K562 (cell line): ENCODE results near the gene ATRNL1.

Source experiments
- CEBPG ChIP-seq, 3 experiments: fragments of 200-800 bp in 1 of 3; sonication (Bioruptor generic) in 1 of 3; sonication (generic) in 1 of 3; formaldehyde crosslinking in 1 of 3; IDR thresholded peaks in 2 of 3; conservative IDR thresholded peaks in 1 of 3; 2 replicates each; pipeline versions ENCODE4 v1.6.1 to v1.8.0; 2016 to 2022; ENCODE audit warnings: missing compliant biosample characterization in 2 of 3, missing genetic modification characterization in 2 of 3, mild to moderate bottlenecking in 1 of 3, missing genetic modification reagents in 1 of 3
- EGR1 ChIP-seq: fragments of 450-650 bp; conservative IDR thresholded peaks from 2 replicates; pipeline ENCODE4 v1.6.1; 2017; ENCODE audit warnings: mild to moderate bottlenecking
- FOXM1 ChIP-seq, 2 experiments: fragments of 450-650 bp in 1 of 2; sonication (generic) in 1 of 2; formaldehyde crosslinking in 1 of 2; IDR thresholded peaks; 2 replicates each; pipeline versions ENCODE4 v1.6.1 to v1.9.0; 2017 to 2022; ENCODE audit warnings: low read depth in 2 of 2, mild to moderate bottlenecking in 2 of 2, missing genetic modification reagents in 1 of 2, moderate library complexity in 1 of 2
- NR2C2 ChIP-seq, 2 experiments: fragments of 200-800 bp in 1 of 2; sonication (Bioruptor generic) in 1 of 2; sonication (generic) in 1 of 2; formaldehyde crosslinking in 1 of 2; IDR thresholded peaks; 2 replicates each; pipeline versions ENCODE4 v1.6.1 to v1.8.0; 2016 to 2022; ENCODE audit warnings: mild to moderate bottlenecking in 1 of 2, missing compliant biosample characterization in 1 of 2, missing genetic modification characterization in 1 of 2, missing genetic modification reagents in 1 of 2
- RBBP5 ChIP-seq: fragments of 200-600 bp; sonication (generic); IDR thresholded peaks from 2 replicates; pipeline ENCODE4 v1.6.1; 2012; ENCODE audit warnings: borderline replicate concordance, mild to moderate bottlenecking, low read length, control low read depth, inconsistent platforms; ENCODE audit not compliant: insufficient read depth, poor library complexity, severe bottlenecking
- RCOR1 ChIP-seq, 2 experiments: IDR thresholded peaks; 2 replicates each; pipeline ENCODE4 v1.6.1; 2012; ENCODE audit warnings: low read depth in 2 of 2, low read length in 2 of 2, borderline replicate concordance in 1 of 2, improper control_type of control experiment in 1 of 2
- TAF1 ChIP-seq: IDR thresholded peaks from 2 replicates; pipeline ENCODE4 v1.6.1; 2011; ENCODE audit warnings: mild to moderate bottlenecking, low read length, moderate library complexity; ENCODE audit not compliant: insufficient read depth, control insufficient read depth, severe bottlenecking; ENCODE audit errors: extremely low read depth
- ZNF232 ChIP-seq: sonication (generic); formaldehyde crosslinking; IDR thresholded peaks from 2 replicates; pipeline ENCODE4 v1.8.0; 2022; ENCODE audit warnings: mild to moderate bottlenecking, missing genetic modification reagents
- TF ChIP-seq, protein P1 (sequence below): fragments of 250-450 bp; sonication (Bioruptor Pico); IDR thresholded peaks from 2 replicates; pipeline ENCODE4 v1.9.0; 2021; ENCODE audit warnings: mild to moderate bottlenecking, inconsistent platforms
- TF ChIP-seq, protein P2 (sequence below), 3 experiments: IDR thresholded peaks in 2 of 3; conservative IDR thresholded peaks in 1 of 3; 2 replicates each; pipeline ENCODE4 v1.5.1; 2011 to 2012; ENCODE audit warnings: low read length in 3 of 3, mild to moderate bottlenecking in 3 of 3, control low read depth in 2 of 3, improper control_type of control experiment in 1 of 3, inconsistent platforms in 1 of 3, low read depth in 1 of 3, mixed read lengths in 1 of 3, moderate library complexity in 1 of 3; ENCODE audit not compliant: insufficient read depth in 2 of 3
- TF ChIP-seq, protein P3 (sequence below): sonication (generic); formaldehyde crosslinking; IDR thresholded peaks from 2 replicates; pipeline ENCODE4 v1.8.1; 2023; ENCODE audit warnings: missing genetic modification reagents, mild to moderate bottlenecking, borderline replicate concordance

DNA sequence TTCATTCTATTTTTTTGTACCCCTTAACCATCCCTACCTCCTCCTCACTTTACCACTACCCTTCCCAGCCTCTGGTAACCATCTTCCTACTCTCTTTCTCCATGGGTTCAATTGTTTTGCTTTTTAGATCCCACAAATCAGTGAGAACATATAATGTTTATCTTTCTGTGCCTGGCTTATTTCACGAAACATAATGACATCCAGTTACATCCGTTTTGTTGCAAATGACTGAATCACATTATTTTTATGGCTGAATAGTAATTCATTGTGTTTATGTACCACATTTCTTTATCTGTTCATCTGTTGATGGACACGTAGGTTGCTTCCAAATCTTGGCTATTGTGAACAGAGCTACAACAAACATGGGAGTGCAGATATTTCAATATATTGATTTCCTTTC lies 24.1 kb downstream of the ATRNL1 start:
- TF ChIP-seq TAF1 (no peak), ZNF232 (no peak), RBBP5 (no peak), RCOR1 (IDR thresholded peaks at IDR 0.05; ENCODE audit: borderline replicate concordance in 1 of 2, low read depth in 2 of 2, low read length in 2 of 2) (no peak), EGR1 (no peak), CEBPG (CRISPR knock-in tag; IDR thresholded peaks at IDR 0.05) (no peak), CEBPG (tag; conservative IDR thresholded peaks at IDR 0.05 in 1 of 2, IDR thresholded peaks at IDR 0.05 in 1 of 2) (no peak), NR2C2 (CRISPR knock-in tag; IDR thresholded peaks at IDR 0.05) (no peak), NR2C2 (tag; IDR thresholded peaks at IDR 0.05) (no peak), FOXM1 (IDR thresholded peaks at IDR 0.05; ENCODE audit: low read depth) (no peak), FOXM1 (CRISPR knock-in tag; IDR thresholded peaks at IDR 0.05; ENCODE audit: low read depth) (no peak)
- TF ChIP-seq, protein P1, sequence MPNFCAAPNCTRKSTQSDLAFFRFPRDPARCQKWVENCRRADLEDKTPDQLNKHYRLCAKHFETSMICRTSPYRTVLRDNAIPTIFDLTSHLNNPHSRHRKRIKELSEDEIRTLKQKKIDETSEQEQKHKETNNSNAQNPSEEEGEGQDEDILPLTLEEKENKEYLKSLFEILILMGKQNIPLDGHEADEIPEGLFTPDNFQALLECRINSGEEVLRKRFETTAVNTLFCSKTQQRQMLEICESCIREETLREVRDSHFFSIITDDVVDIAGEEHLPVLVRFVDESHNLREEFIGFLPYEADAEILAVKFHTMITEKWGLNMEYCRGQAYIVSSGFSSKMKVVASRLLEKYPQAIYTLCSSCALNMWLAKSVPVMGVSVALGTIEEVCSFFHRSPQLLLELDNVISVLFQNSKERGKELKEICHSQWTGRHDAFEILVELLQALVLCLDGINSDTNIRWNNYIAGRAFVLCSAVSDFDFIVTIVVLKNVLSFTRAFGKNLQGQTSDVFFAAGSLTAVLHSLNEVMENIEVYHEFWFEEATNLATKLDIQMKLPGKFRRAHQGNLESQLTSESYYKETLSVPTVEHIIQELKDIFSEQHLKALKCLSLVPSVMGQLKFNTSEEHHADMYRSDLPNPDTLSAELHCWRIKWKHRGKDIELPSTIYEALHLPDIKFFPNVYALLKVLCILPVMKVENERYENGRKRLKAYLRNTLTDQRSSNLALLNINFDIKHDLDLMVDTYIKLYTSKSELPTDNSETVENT (CRISPR knock-in tag), result no peak
- TF ChIP-seq, protein P2, sequence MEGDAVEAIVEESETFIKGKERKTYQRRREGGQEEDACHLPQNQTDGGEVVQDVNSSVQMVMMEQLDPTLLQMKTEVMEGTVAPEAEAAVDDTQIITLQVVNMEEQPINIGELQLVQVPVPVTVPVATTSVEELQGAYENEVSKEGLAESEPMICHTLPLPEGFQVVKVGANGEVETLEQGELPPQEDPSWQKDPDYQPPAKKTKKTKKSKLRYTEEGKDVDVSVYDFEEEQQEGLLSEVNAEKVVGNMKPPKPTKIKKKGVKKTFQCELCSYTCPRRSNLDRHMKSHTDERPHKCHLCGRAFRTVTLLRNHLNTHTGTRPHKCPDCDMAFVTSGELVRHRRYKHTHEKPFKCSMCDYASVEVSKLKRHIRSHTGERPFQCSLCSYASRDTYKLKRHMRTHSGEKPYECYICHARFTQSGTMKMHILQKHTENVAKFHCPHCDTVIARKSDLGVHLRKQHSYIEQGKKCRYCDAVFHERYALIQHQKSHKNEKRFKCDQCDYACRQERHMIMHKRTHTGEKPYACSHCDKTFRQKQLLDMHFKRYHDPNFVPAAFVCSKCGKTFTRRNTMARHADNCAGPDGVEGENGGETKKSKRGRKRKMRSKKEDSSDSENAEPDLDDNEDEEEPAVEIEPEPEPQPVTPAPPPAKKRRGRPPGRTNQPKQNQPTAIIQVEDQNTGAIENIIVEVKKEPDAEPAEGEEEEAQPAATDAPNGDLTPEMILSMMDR (IDR thresholded peaks at IDR 0.05 in 2 of 3, conservative IDR thresholded peaks at IDR 0.05 in 1 of 3; ENCODE audit: insufficient read depth in 2 of 3, low read depth in 1 of 3, low read length in 3 of 3), result no peak
- TF ChIP-seq, protein P3, sequence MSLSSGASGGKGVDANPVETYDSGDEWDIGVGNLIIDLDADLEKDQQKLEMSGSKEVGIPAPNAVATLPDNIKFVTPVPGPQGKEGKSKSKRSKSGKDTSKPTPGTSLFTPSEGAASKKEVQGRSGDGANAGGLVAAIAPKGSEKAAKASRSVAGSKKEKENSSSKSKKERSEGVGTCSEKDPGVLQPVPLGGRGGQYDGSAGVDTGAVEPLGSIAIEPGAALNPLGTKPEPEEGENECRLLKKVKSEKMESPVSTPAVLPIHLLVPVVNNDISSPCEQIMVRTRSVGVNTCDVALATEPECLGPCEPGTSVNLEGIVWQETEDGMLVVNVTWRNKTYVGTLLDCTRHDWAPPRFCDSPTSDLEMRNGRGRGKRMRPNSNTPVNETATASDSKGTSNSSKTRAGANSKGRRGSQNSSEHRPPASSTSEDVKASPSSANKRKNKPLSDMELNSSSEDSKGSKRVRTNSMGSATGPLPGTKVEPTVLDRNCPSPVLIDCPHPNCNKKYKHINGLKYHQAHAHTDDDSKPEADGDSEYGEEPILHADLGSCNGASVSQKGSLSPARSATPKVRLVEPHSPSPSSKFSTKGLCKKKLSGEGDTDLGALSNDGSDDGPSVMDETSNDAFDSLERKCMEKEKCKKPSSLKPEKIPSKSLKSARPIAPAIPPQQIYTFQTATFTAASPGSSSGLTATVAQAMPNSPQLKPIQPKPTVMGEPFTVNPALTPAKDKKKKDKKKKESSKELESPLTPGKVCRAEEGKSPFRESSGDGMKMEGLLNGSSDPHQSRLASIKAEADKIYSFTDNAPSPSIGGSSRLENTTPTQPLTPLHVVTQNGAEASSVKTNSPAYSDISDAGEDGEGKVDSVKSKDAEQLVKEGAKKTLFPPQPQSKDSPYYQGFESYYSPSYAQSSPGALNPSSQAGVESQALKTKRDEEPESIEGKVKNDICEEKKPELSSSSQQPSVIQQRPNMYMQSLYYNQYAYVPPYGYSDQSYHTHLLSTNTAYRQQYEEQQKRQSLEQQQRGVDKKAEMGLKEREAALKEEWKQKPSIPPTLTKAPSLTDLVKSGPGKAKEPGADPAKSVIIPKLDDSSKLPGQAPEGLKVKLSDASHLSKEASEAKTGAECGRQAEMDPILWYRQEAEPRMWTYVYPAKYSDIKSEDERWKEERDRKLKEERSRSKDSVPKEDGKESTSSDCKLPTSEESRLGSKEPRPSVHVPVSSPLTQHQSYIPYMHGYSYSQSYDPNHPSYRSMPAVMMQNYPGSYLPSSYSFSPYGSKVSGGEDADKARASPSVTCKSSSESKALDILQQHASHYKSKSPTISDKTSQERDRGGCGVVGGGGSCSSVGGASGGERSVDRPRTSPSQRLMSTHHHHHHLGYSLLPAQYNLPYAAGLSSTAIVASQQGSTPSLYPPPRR (CRISPR knock-in tag), result no peak
